Left ventricle myocardium superior (tissue), 1 donor: ENCODE measurements around the gene JMY. TPM values are rescaled to one million over a fixed set of nuclear protein-coding genes. Genes with fewer than 3 reads are reported as not detected.
"Not testable (repeated sequence)": the region's sequence is repeated elsewhere in the genome, so short reads cannot be mapped to it uniquely, and the experiment has no call there.

Source experiments
- ATAC-seq: fragments of 200-7000 bp; cut with Tn5 transposase; one replicate; pipeline ENCODE4 v1.9.1; 2020; ENCODE audit warnings: mild to moderate bottlenecking, moderate library complexity
- DNase-seq: peaks from one replicate; pipeline ENCODE4 v3.0.0-alpha.2; 2020
- intact Hi-C: fragments of 100-400 bp; cut with micrococcal nuclease; formaldehyde crosslinking; loops from one replicate; pipeline ENCODE4 v1.11.0; 2022
- total RNA-seq: library from RNA; stranded (reverse); fragmentation: NEBNext Ultra II Directional; extraction: Animal tissue kit (Norgen Biotek cat#: 25700); gene quantifications from one replicate; pipeline ENCODE4 v1.2.1, GENCODE V29; 2021
- donor health status: DM: no; HTN: yes; CAD: no; lungs with severe emphysema.

JMY gene
- total RNA-seq, 1 donor from 2014 or later: 11.7 TPM

GRCh38 chr5:79235261-79235633, 684 bp upstream of the JMY start:
- DNase-seq: no peak
- intact Hi-C loops: no loop called here
- no peak for ATAC-seq

GRCh38 chr5:79236362-79236969, 535 bp downstream of the JMY start:
- DNase-seq: no peak
- intact Hi-C loops: no loop called here
- ATAC-seq: peak; percentile 50

- intact Hi-C loops: no loop called here
- peak; percentile 56 for DNase-seq
Observed at GRCh38 chr5:79236970-79237739, 1.2 kb downstream of the JMY start.

GRCh38 chr5:79237740-79238560, 2.0 kb downstream of the JMY start:
- intact Hi-C loops: no loop called here
- no peak for DNase-seq
- peak; percentile 5 for ATAC-seq

More at GRCh38 chr5:79236970-79237739, 1.2 kb downstream of the JMY start:
- peak; percentile 46 for ATAC-seq

GRCh38 chr5:79240561-79240960, 4.6 kb downstream of the JMY start:
- intact Hi-C loops: no loop called here
- no peak for DNase-seq
- ATAC-seq: no peak

- ATAC-seq (no peak), DNase-seq (no peak)
- intact Hi-C loops: no loop called here
Observed at GRCh38 chr5:79241535-79241979, 5.6 kb downstream of the JMY start.

GRCh38 chr5:79242242-79243039, 6.5 kb downstream of the JMY start:
- intact Hi-C loops: no loop called here
- DNase-seq (no peak), ATAC-seq (no peak)

GRCh38 chr5:79243224-79243623, 7.3 kb downstream of the JMY start:
- ATAC-seq (peak; percentile 55), DNase-seq (no peak)
- intact Hi-C loops: no loop called here

- DNase-seq, intact Hi-C loops, ATAC-seq: not testable (repeated sequence)
Observed at GRCh38 chr5:79254067-79254466, 18.1 kb downstream of the JMY start.

GRCh38 chr5:79255786-79256557, 20.0 kb downstream of the JMY start:
- ATAC-seq (peak; percentile 77), DNase-seq (no peak)
- intact Hi-C loops: no loop called here

GRCh38 chr5:79256563-79256962, 20.6 kb downstream of the JMY start:
- intact Hi-C loops: no loop called here
- ATAC-seq (no peak), DNase-seq (no peak)

GRCh38 chr5:79257314-79257713, 21.4 kb downstream of the JMY start:
- intact Hi-C loops: no loop called here
- DNase-seq: no peak
- no peak for ATAC-seq

GRCh38 chr5:79258801-79259200, 22.9 kb downstream of the JMY start:
- intact Hi-C loops: no loop called here
- ATAC-seq (no peak), DNase-seq (no peak)

GRCh38 chr5:79259383-79259782, 23.5 kb downstream of the JMY start:
- intact Hi-C loops: no loop called here
- DNase-seq: peak; percentile 31
- peak; percentile 72 for ATAC-seq

GRCh38 chr5:79259810-79260209, 23.9 kb downstream of the JMY start:
- ATAC-seq (no peak), DNase-seq (no peak)
- intact Hi-C loops: no loop called here

- ATAC-seq: no peak
Observed at GRCh38 chr5:79261897-79262296, 26.0 kb downstream of the JMY start.

GRCh38 chr5:79263290-79263689, 27.4 kb downstream of the JMY start:
- ATAC-seq: no peak
- intact Hi-C loops: no loop called here

More at GRCh38 chr5:79261897-79262296, 26.0 kb downstream of the JMY start:
- intact Hi-C loops: no loop called here
- DNase-seq: no peak

GRCh38 chr5:79267180-79267579, 31.2 kb downstream of the JMY start:
- ATAC-seq (no peak), DNase-seq (no peak)
- intact Hi-C loops: no loop called here

More at GRCh38 chr5:79263290-79263689, 27.4 kb downstream of the JMY start:
- DNase-seq: no peak
